IMR-90 (cell line): Measurements from ENCODE around the gene PTRHD1. TPM values are rescaled to one million over a fixed set of nuclear protein-coding genes. Genes with fewer than 3 reads are reported as not detected.

ENCODE experiments used
- ATAC-seq: fragments of 200-7000 bp; cut with Tn5 transposase; 2 replicates; pipeline ENCODE4 v1.9.1; 2020; ENCODE audit warnings: low read depth, mild to moderate bottlenecking, moderate library complexity
- BruUV-seq: library from RNA; stranded (reverse); fragments of 400-500 nt; replicated peaks from 2 replicates; lab custom pipeline; 2021; lab: Mats Ljungman, UMichigan
- CTCF ChIA-PET: fragments of 300-600 bp; formaldehyde crosslinking; extraction: SDS; loops from one replicate; lab custom pipeline; 2021; ENCODE audit warnings: antibody characterized with exemption; lab: Yijun Ruan, JAX
- POLR2A ChIA-PET: fragments of 300-600 bp; sonication (Branson Sonifier 250); formaldehyde crosslinking; loops from one replicate; lab custom pipeline; 2022; ENCODE audit warnings: antibody characterized with exemption; ENCODE audit not compliant: unreplicated experiment; lab: Charles Lee
- DNase-seq: peaks from one replicate; pipeline ENCODE4 v3.0.0; 2013
- H2AFZ ChIP-seq: replicated peaks from 2 replicates; pipeline ENCODE3; 2013; ENCODE audit warnings: low read length, mild to moderate bottlenecking; ENCODE audit not compliant: poor library complexity
- H2AK5ac ChIP-seq: 2 replicates; pipeline ENCODE4 v1.6.1; 2013; ENCODE audit warnings: low read depth, low read length, inconsistent platforms
- H2AK9ac ChIP-seq: replicated peaks from 2 replicates; pipeline ENCODE3; 2013; ENCODE audit warnings: mild to moderate bottlenecking, low read depth, low read length, moderate library complexity; ENCODE audit not compliant: poor library complexity
- H2BK120ac ChIP-seq: 2 replicates; pipeline ENCODE4 v1.6.1; 2013; ENCODE audit warnings: low read depth, low read length, inconsistent platforms
- H2BK15ac ChIP-seq: 3 replicates; pipeline ENCODE4 v1.6.1; 2013; ENCODE audit warnings: low read depth, low read length, inconsistent platforms
- H2BK20ac ChIP-seq: 2 replicates; pipeline ENCODE4 v1.6.1; 2013; ENCODE audit warnings: low read depth, mild to moderate bottlenecking, inconsistent platforms, low read length, moderate library complexity
- H2BK5ac ChIP-seq: 2 replicates; pipeline ENCODE4 v1.6.1; 2013; ENCODE audit warnings: mild to moderate bottlenecking, low read depth, low read length, inconsistent platforms; ENCODE audit not compliant: poor library complexity, severe bottlenecking
- H3K14ac ChIP-seq: replicated peaks from 2 replicates; pipeline ENCODE4 v1.6.1; 2013; ENCODE audit warnings: low read depth, low read length, inconsistent platforms
- H3K18ac ChIP-seq: 2 replicates; pipeline ENCODE4 v1.6.1; 2013; ENCODE audit warnings: low read depth, low read length, control low read depth
- H3K23ac ChIP-seq: 2 replicates; pipeline ENCODE4 v1.6.1; 2013; ENCODE audit warnings: low read depth, low read length, inconsistent platforms
- H3K27ac ChIP-seq: 2 replicates; pipeline ENCODE4 v1.5.1; 2013; ENCODE audit warnings: mild to moderate bottlenecking, control low read depth, low read length; ENCODE audit not compliant: insufficient read depth
- H3K27me3 ChIP-seq: 2 replicates; pipeline ENCODE4 v1.6.1; 2013; ENCODE audit warnings: low read length; ENCODE audit not compliant: control insufficient read depth, insufficient read depth
- H3K36me3 ChIP-seq: 2 replicates; pipeline ENCODE4 v1.6.1; 2013; ENCODE audit warnings: low read length, mixed read lengths; ENCODE audit not compliant: control insufficient read depth, insufficient read depth
- H3K4ac ChIP-seq: 2 replicates; pipeline ENCODE4 v1.6.1; 2013; ENCODE audit warnings: low read depth, low read length, inconsistent platforms
- H3K4me1 ChIP-seq: 2 replicates; pipeline ENCODE4 v1.6.1; 2013; ENCODE audit warnings: low read length, mixed read lengths; ENCODE audit not compliant: control insufficient read depth, insufficient read depth
- H3K4me2 ChIP-seq: 2 replicates; pipeline ENCODE4 v1.6.1; 2013; ENCODE audit warnings: low read depth, mild to moderate bottlenecking, control low read depth, low read length, moderate library complexity
- H3K4me3 ChIP-seq: 2 replicates; pipeline ENCODE4 v1.5.1; 2013; ENCODE audit warnings: low read depth, mild to moderate bottlenecking, control low read depth, low read length, moderate library complexity; ENCODE audit not compliant: insufficient read depth
- H3K56ac ChIP-seq: 2 replicates; pipeline ENCODE4 v1.6.1; 2013; ENCODE audit warnings: low read length, inconsistent platforms; ENCODE audit not compliant: insufficient read depth; ENCODE audit errors: extremely low read depth
- H3K79me1 ChIP-seq, 2 experiments: 2 replicates each; pipeline ENCODE4 v1.6.1; 2013; ENCODE audit warnings: low read length in 2 of 2, inconsistent platforms in 1 of 2, low read depth in 1 of 2
- H3K9ac ChIP-seq: 2 replicates; pipeline ENCODE4 v1.6.1; 2013; ENCODE audit warnings: low read depth, low read length, control low read depth
- H3K9me1 ChIP-seq: 2 replicates; pipeline ENCODE4 v1.6.1; 2013; ENCODE audit warnings: low read length, inconsistent platforms; ENCODE audit not compliant: insufficient read depth
- H3K9me3 ChIP-seq: 2 replicates; pipeline ENCODE4 v1.6.1; 2013; ENCODE audit warnings: low read length; ENCODE audit not compliant: control insufficient read depth, insufficient read depth
- H4K20me1 ChIP-seq: 2 replicates; pipeline ENCODE4 v1.6.1; 2013; ENCODE audit warnings: low read length, inconsistent platforms; ENCODE audit not compliant: insufficient read depth
- H4K5ac ChIP-seq: 2 replicates; pipeline ENCODE4 v1.6.1; 2013; ENCODE audit warnings: mild to moderate bottlenecking, low read depth, low read length, control low read depth
- H4K8ac ChIP-seq, 2 experiments: 2 replicates each; pipeline ENCODE4 v1.6.1; 2013; ENCODE audit warnings: low read depth in 2 of 2, low read length in 2 of 2, control low read depth in 1 of 2, inconsistent platforms in 1 of 2
- H4K91ac ChIP-seq: 2 replicates; pipeline ENCODE4 v1.6.1; 2013; ENCODE audit warnings: low read depth, low read length, inconsistent platforms; ENCODE audit not compliant: insufficient read depth
- BHLHE40 ChIP-seq: fragments of 150-350 bp; IDR thresholded peaks from 2 replicates; pipeline ENCODE4 v1.6.1; 2016; ENCODE audit warnings: mild to moderate bottlenecking, low read depth, low read length
- CEBPB ChIP-seq: IDR thresholded peaks from 2 replicates; pipeline ENCODE4 v1.6.1; 2012; ENCODE audit warnings: low read depth, low read length, improper control_type of control experiment
- CHD1 ChIP-seq: IDR thresholded peaks from 2 replicates; pipeline ENCODE4 v1.6.1; 2012; ENCODE audit warnings: low read depth, low read length, improper control_type of control experiment
- FOS ChIP-seq: fragments of 150-350 bp; IDR thresholded peaks from 2 replicates; pipeline ENCODE4 v1.6.1; 2016; ENCODE audit warnings: low read depth, low read length
- MAZ ChIP-seq: IDR thresholded peaks from 2 replicates; pipeline ENCODE4 v1.6.1; 2012; ENCODE audit warnings: low read depth, mild to moderate bottlenecking, low read length, improper control_type of control experiment, moderate library complexity, borderline replicate concordance
- MXI1 ChIP-seq: IDR thresholded peaks from 2 replicates; pipeline ENCODE4 v1.6.1; 2012; ENCODE audit warnings: low read depth, mild to moderate bottlenecking, low read length, moderate library complexity, borderline replicate concordance
- RAD21 ChIP-seq: IDR thresholded peaks from 2 replicates; pipeline ENCODE4 v1.6.1; 2012; ENCODE audit warnings: low read length, improper control_type of control experiment
- RCOR1 ChIP-seq: IDR thresholded peaks from 2 replicates; pipeline ENCODE4 v1.6.1; 2012; ENCODE audit warnings: mild to moderate bottlenecking, low read length, improper control_type of control experiment; ENCODE audit not compliant: insufficient replicate concordance
- RFX5 ChIP-seq: IDR thresholded peaks from 2 replicates; pipeline ENCODE4 v1.8.0; 2012; ENCODE audit warnings: low read depth, mild to moderate bottlenecking, low read length, moderate library complexity
- WGBS, 2 experiments: methylation state at CpG; one replicate each; pipeline versions ENCODE4 v1.1.5 to v1.1.7; 2013; ENCODE audit warnings: missing lambda C conversion rate in 2 of 2; ENCODE audit not compliant: insufficient read length in 1 of 2; ENCODE audit errors: extremely low coverage in 2 of 2; 5-methylcytosine and 5-hydroxymethylcytosine counted together
- dilution Hi-C: fragments of 300-500 bp; cut with HindIII; formaldehyde crosslinking; loops from one replicate; pipeline ENCODE4 v1.14.3; 2018; ENCODE audit warnings: low sequenced_read_pairs; ENCODE audit not compliant: unreplicated experiment
- in situ Hi-C: fragments of 300-500 bp; cut with MboI; formaldehyde crosslinking; loops from 3 replicates; pipeline ENCODE4 v1.14.3; 2019; ENCODE audit warnings: low sequenced_read_pairs, inconsistent platforms, mixed read lengths
- intact Hi-C: fragments of 100-400 bp; cut with micrococcal nuclease; formaldehyde crosslinking; loops from 2 replicates; pipeline ENCODE4 v1.10.0; 2022
- polyA plus RNA-seq, 3 experiments: library from polyadenylated mRNA; depleted of rRNA; stranded (reverse); fragments of >200 nt; gene quantifications; 2 replicates each; pipeline ENCODE4 v1.2.3, GENCODE V29; 2012; ENCODE audit warnings: low replicate concordance in 1 of 3
- total RNA-seq: library from RNA; depleted of rRNA; stranded (reverse); fragments of >200 nt; gene quantifications from 2 replicates; pipeline ENCODE4 v1.2.3, GENCODE V29; 2012
- TF ChIP-seq, protein P1 (sequence below): fragments of 150-350 bp; IDR thresholded peaks from 2 replicates; pipeline ENCODE4 v1.6.1; 2016; ENCODE audit warnings: low read depth, mild to moderate bottlenecking, low read length, moderate library complexity, borderline replicate concordance
- TF ChIP-seq, protein P2 (sequence below): fragments of 150-350 bp; IDR thresholded peaks from 2 replicates; pipeline ENCODE4 v1.6.1; 2017; ENCODE audit warnings: mild to moderate bottlenecking, antibody characterized with exemption, low read length, low read depth

The PTRHD1 gene
- total and polyA plus RNA-seq, 2 of the 4 experiments (the other 2 are of a cell fraction): 11.7 to 30.9 TPM

DNA sequence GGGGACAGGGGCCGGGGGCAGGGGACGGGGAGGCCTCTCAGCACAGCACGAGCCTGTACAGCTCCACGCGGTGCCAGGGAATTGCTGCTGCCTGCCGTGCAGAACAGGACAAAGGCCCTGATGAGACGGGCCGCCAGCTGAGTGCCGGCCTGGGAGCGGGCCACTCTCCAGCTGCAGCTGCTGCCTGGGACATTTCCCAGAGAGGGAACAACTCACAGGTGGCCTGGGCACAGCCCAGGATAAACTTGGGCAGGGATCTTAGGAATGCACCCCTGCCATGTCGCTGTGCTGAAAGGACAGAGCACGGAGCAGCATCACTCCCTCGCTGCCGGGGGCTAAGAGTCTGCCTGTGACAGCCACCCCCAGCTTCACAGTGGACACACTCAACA is 38.9 kb upstream of the PTRHD1 start:
- intact Hi-C loops: loop anchor here (10.0 kb wide), 2 partner anchors 293 to 363 kb away; no protein-coding TSS in a partner anchor
- H3K18ac ChIP-seq: no peak overlapping the region
- no peak overlapping the region for H4K91ac ChIP-seq
- no peaks in the 10 kb centered on the region for H3K4me1 ChIP-seq
- H3K4me3 ChIP-seq: no peak overlapping the region
- no peak for ATAC-seq
- no peak overlapping the region for H4K8ac ChIP-seq
- no peak overlapping the region for H2AFZ ChIP-seq
- no peak overlapping the region for H3K56ac ChIP-seq
- no peak overlapping the region for H2BK15ac ChIP-seq
- no peaks in the 10 kb centered on the region for H3K27me3 ChIP-seq
- no peak overlapping the region for H3K4ac ChIP-seq
- no peak overlapping the region for H2BK20ac ChIP-seq
- H3K23ac ChIP-seq: no peak overlapping the region
- H2AK5ac ChIP-seq: no peak overlapping the region
- H3K9ac ChIP-seq: no peak overlapping the region
- H2BK5ac ChIP-seq: no peak overlapping the region
- H2BK120ac ChIP-seq: no peak overlapping the region
- H2AK9ac ChIP-seq: no peak overlapping the region
- TF ChIP-seq FOS: no peak
- no peak for TF ChIP-seq MXI1
- TF ChIP-seq RCOR1: no peak
- TF ChIP-seq, protein P1, sequence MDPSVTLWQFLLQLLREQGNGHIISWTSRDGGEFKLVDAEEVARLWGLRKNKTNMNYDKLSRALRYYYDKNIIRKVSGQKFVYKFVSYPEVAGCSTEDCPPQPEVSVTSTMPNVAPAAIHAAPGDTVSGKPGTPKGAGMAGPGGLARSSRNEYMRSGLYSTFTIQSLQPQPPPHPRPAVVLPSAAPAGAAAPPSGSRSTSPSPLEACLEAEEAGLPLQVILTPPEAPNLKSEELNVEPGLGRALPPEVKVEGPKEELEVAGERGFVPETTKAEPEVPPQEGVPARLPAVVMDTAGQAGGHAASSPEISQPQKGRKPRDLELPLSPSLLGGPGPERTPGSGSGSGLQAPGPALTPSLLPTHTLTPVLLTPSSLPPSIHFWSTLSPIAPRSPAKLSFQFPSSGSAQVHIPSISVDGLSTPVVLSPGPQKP: no peak
- no peak for TF ChIP-seq MAZ
- no peak for TF ChIP-seq CHD1
- no peak for TF ChIP-seq BHLHE40
- no peak for TF ChIP-seq CEBPB
- TF ChIP-seq RAD21: no peak
- TF ChIP-seq, protein P2, sequence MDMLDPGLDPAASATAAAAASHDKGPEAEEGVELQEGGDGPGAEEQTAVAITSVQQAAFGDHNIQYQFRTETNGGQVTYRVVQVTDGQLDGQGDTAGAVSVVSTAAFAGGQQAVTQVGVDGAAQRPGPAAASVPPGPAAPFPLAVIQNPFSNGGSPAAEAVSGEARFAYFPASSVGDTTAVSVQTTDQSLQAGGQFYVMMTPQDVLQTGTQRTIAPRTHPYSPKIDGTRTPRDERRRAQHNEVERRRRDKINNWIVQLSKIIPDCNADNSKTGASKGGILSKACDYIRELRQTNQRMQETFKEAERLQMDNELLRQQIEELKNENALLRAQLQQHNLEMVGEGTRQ: no peak
- no peak for TF ChIP-seq RFX5
- no peak overlapping the region for H4K5ac ChIP-seq
- dilution Hi-C loops: no loop called here
- no peak for DNase-seq
- CTCF ChIA-PET: no interaction called here
- in situ Hi-C loops: no loop called here
- no TSS peak for BruUV-seq
- no peak overlapping the region for H3K27ac ChIP-seq
- H3K4me2 ChIP-seq: no peak overlapping the region
- POLR2A ChIA-PET: no interaction called here
- H3K79me1 ChIP-seq: no peaks in the 10 kb centered on the region
- WGBS, 2 experiments: 51% methylated on average over 9 of the region's 14 CpGs; no CpG with 5 or more reads in 1 of the 2 experiments
- 0 out of 2 replicates have a peak, but pooled peaks cover 3% of the 10 kb centered on the region for H3K9me1 ChIP-seq
- H3K36me3 ChIP-seq: peaks cover 21% of the 10 kb centered on the region
- H4K20me1 ChIP-seq: 0 out of 2 replicates have a peak, but pooled peaks cover 4% of the 10 kb centered on the region
- H3K14ac ChIP-seq: no peak overlapping the region
- no peaks in the 10 kb centered on the region for H3K9me3 ChIP-seq
